Thyroid gland (tissue), 4 donors: ENCODE measurements around the gene FAIM2. TPM values are rescaled to one million over a fixed set of nuclear protein-coding genes. Genes with fewer than 3 reads are reported as not detected.

ENCODE experiments used
- DNase-seq, 2 donors: peaks; one replicate each; pipeline ENCODE4 v3.0.0-alpha.2; 2019
- H3K27ac ChIP-seq, 3 donors: fragments of 200-600 bp; sonication (generic); 1 replicate in 2 of 3; 2 replicates in 1 of 3; pipeline ENCODE4 v1.5.1; 2016 to 2019; ENCODE audit warnings: mild to moderate bottlenecking in 1 of 3, moderate library complexity in 1 of 3
- H3K27me3 ChIP-seq: fragments of 200-600 bp; sonication (generic); one replicate; pipeline ENCODE4 v1.5.1; 2019
- H3K36me3 ChIP-seq, 2 donors: fragments of 200-600 bp; sonication (generic); one replicate each; pipeline ENCODE4 v1.5.1; 2016 to 2019
- H3K4me1 ChIP-seq, 2 donors: fragments of 200-600 bp; sonication (generic); one replicate each; pipeline ENCODE4 v1.5.1; 2017 to 2019
- H3K4me3 ChIP-seq, 3 donors: fragments of 200-600 bp; sonication (generic); replicated peaks in 1 of 3; 1 replicate in 2 of 3; 2 replicates in 1 of 3; pipeline ENCODE4 v1.5.1; 2016; ENCODE audit warnings: mild to moderate bottlenecking in 1 of 3
- H3K9me3 ChIP-seq: fragments of 200-600 bp; sonication (generic); one replicate; pipeline ENCODE4 v1.5.1; 2017
- POLR2A ChIP-seq, 2 donors: fragments of 450-650 bp; IDR thresholded peaks; one replicate each; pipeline ENCODE4 v1.6.1; 2017; ENCODE audit warnings: antibody characterized with exemption in 2 of 2, mild to moderate bottlenecking in 2 of 2, moderate library complexity in 1 of 2
- WGBS, 2 donors: methylation state at CpG; one replicate each; pipeline ENCODE4 v1.1.5; 2017; 5-methylcytosine and 5-hydroxymethylcytosine counted together
- intact Hi-C: fragments of 100-400 bp; cut with DNase I; formaldehyde crosslinking; loops from one replicate; pipeline ENCODE4 v1.15.1; 2023
- total RNA-seq, 4 donors: library from RNA; depleted of rRNA; stranded (reverse); fragments of >200 nt; gene quantifications; one replicate each; pipeline ENCODE4 v1.2.3, GENCODE V29; 2016
- TF ChIP-seq, protein P1 (sequence below), 6 experiments: fragments of 200-600 bp in 3 of 6; fragments of 450-650 bp in 3 of 6; sonication (generic) in 3 of 6; IDR thresholded peaks; one replicate each; pipeline ENCODE4 v1.5.1; 2016 to 2019; ENCODE audit warnings: antibody characterized with exemption in 6 of 6, mild to moderate bottlenecking in 2 of 6, inconsistent platforms in 1 of 6, moderate library complexity in 1 of 6

Gene FAIM2
- total RNA-seq, 4 donors from 2014 or later: 0.13 to 3.0 (median 0.33) TPM; not detected in 1

DNA sequence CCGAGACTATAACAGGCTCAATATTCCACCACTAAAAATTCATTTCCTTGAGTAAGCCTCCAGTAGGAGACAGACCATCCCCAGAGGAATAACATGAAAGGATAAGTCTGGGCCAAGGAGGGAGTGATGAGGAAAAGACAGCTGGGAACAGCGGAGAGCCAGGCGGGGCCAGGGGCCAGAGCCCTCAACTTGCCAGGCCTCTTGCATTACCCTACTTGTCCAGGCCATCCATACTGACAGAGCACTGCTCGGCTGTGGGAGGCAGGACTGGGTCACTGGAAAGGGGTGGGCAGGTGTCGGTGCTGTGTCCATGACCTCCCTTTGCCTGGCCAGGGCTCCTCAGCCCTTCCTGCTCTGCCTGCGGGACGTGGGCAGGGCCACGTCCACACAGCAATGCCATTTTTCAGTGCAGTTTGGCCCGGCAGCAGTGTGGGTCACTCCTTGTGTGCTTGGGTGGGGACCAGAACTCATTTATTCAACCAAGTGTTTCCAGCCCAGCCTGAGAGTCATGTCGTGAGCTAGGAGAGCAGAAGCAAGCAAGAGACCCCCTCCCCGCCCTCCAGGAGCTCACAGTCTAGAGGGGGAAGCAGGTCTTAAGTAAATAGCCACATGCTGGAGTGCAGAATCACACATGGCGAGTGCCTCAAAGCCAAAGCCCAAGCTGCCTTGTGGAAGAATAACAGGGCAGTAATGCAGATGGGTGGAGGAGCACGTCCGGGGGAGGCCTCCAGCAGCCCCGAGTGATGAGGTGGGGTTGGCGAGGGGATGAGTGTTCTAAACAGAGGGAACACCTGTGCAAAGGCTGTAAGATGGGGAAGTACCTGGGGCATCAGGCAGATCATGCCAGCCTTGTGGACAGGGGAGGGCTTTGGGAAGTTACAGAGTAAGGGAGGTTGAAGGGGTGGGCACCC lies 8.9 kb upstream of the FAIM2 start:
- intact Hi-C loops: no loop called here
- Histone ChIP-seq H3K9me3 (no peaks in the 10 kb centered on the region), H3K4me3 (no peak overlapping the region), H3K27ac (no peak overlapping the region), H3K27me3 (no peaks in the 10 kb centered on the region), H3K4me1 (peaks cover 8 to 21% of the 10 kb centered on the region in 2 donors), H3K36me3 (no peaks in the 10 kb centered on the region)
- no peak for DNase-seq
- TF ChIP-seq, protein P1, sequence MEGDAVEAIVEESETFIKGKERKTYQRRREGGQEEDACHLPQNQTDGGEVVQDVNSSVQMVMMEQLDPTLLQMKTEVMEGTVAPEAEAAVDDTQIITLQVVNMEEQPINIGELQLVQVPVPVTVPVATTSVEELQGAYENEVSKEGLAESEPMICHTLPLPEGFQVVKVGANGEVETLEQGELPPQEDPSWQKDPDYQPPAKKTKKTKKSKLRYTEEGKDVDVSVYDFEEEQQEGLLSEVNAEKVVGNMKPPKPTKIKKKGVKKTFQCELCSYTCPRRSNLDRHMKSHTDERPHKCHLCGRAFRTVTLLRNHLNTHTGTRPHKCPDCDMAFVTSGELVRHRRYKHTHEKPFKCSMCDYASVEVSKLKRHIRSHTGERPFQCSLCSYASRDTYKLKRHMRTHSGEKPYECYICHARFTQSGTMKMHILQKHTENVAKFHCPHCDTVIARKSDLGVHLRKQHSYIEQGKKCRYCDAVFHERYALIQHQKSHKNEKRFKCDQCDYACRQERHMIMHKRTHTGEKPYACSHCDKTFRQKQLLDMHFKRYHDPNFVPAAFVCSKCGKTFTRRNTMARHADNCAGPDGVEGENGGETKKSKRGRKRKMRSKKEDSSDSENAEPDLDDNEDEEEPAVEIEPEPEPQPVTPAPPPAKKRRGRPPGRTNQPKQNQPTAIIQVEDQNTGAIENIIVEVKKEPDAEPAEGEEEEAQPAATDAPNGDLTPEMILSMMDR (IDR thresholded peaks at IDR 0.05): no peak
- no peak for TF ChIP-seq POLR2A (IDR thresholded peaks at IDR 0.05)
- WGBS, 2 donors: 75 to 78% methylated on average over 11 to 13 of the region's 16 CpGs

DNA sequence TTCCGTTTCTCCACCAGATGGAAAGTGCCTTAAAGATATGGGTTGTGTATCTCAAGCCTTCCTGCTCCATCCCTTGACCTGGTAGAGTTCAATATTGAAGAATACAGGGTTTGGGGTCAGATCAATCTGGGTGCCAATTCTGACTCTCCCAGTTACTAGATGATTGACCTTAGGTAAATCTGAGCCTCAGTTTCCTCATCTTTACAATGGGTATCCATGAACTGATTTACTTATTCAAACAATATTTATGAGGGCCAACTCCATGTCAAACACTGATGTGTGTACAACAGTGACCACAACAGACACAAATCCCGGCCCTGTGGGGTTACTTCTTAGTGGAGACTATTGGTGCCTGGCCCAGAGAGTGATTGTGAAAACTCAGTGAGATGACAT lies 7.5 kb upstream of the FAIM2 start:
- H3K4me3 ChIP-seq: no peak overlapping the region
- H3K9me3 ChIP-seq: no peaks in the 10 kb centered on the region
- DNase-seq: no peak
- H3K4me1 ChIP-seq: peaks cover 8 to 21% of the 10 kb centered on the region in 2 donors
- H3K36me3 ChIP-seq: no peaks in the 10 kb centered on the region
- no peaks in the 10 kb centered on the region for H3K27me3 ChIP-seq
- WGBS, 2 donors: 67 to 78% methylated on average over 2 of the region's 2 CpGs
- TF ChIP-seq POLR2A (IDR thresholded peaks at IDR 0.05): no peak
- TF ChIP-seq, protein P1 (IDR thresholded peaks at IDR 0.05): no peak
- intact Hi-C loops: no loop called here
- H3K27ac ChIP-seq: peak overlapping the region; percentile 38 to 58 (median 40)

DNA sequence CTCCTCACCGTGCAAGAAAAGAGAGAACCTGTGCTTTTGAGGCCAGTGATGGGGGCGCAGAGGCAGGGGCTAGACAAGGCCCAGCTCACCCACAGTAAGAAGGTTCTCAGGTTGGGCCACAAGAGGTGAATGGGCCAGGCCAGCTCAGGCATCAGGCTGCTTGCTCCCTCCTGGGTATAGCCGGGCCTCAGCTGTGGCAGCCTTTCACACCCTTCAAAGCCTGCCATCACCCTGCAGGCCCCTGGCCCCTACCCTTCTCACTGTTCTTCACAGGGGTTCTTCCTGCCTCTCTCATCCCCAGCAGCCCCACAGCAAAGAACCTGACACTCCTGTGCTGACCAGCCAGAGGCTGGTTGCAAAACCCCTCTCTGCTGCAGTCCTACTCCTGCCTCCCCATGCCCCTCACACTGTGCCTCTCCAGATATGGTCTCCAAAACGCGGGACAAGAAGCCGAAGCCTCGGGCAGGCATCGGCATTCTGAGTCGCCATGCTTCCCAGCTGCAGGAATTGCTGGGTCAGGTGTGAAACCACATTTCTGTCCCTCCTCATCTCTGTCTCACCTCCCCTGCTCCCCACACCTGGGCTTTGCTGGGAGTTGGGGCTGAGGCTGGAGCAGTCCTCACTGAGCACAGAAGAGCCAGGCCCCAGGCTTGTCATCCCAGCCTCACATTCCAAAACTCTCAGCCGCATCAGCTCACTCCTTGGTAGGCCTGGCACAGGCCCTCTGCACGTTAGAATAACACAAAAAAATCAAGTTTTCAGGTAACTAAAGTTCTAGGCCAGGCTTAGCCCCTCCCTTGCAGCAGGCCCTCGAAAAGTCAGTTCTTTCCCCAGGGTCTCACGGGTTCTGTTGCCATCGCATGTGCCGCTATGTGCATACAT lies 6.9 kb upstream of the FAIM2 start:
- peaks cover 8 to 21% of the 10 kb centered on the region in 2 donors for H3K4me1 ChIP-seq

DNA sequence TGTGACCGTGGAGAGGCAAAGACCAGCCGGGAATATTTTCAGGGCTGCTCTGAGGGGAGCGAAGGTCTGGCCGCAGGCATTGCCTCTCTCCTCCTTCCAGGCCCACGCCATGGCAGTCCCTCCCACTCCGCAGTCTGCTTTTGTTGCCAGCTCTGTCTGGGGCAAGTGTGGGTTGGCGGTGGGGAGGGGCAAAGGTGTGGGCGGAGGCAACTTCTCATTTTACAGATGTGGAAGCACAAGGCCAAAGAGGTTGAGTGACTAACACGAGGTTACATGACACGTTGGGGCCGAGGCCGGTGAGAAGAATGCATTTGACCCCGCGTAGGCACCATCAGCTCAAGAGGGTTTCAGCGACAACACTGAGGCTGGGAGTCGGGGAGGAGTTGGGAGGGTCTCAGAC lies 6.1 kb upstream of the FAIM2 start:
- H3K27ac ChIP-seq: peak overlapping the region in 2 of 3 donors; percentile 58 to 85

More for the DNA sequence above, 6.9 kb upstream of the FAIM2 start:
- H3K4me3 ChIP-seq: no peak overlapping the region
- no peaks in the 10 kb centered on the region for H3K9me3 ChIP-seq
- peak overlapping the region; percentile 40 to 85 (median 58) for H3K27ac ChIP-seq
- no peaks in the 10 kb centered on the region for H3K36me3 ChIP-seq
- peak; percentile 89 for DNase-seq
- intact Hi-C loops: no loop called here
- H3K27me3 ChIP-seq: no peaks in the 10 kb centered on the region
- 47 to 60% methylated on average over 15 of the region's 15 CpGs for WGBS, 2 donors
- TF ChIP-seq, protein P1 (IDR thresholded peaks at IDR 0.05): no peak
- TF ChIP-seq POLR2A (IDR thresholded peaks at IDR 0.05): no peak

More for the DNA sequence above, 6.1 kb upstream of the FAIM2 start:
- Histone ChIP-seq H3K9me3 (no peaks in the 10 kb centered on the region), H3K27me3 (no peaks in the 10 kb centered on the region), H3K36me3 (no peaks in the 10 kb centered on the region), H3K4me1 (peaks cover 8 to 21% of the 10 kb centered on the region in 2 donors), H3K4me3 (no peak overlapping the region)
- peak; percentile 79 to 81 for DNase-seq
- intact Hi-C loops: no loop called here
- WGBS, 2 donors: 50 to 55% methylated on average over 16 of the region's 16 CpGs
- TF ChIP-seq, protein P1 (IDR thresholded peaks at IDR 0.05): no peak
- TF ChIP-seq POLR2A (IDR thresholded peaks at IDR 0.05): no peak
